ENCODE data around the gene ADAMTS18.
"Not testable (repeated sequence)": the region's sequence is repeated elsewhere in the genome, so short reads cannot be mapped to it uniquely, and the experiment has no call there.

The ADAMTS18 gene, protein sequence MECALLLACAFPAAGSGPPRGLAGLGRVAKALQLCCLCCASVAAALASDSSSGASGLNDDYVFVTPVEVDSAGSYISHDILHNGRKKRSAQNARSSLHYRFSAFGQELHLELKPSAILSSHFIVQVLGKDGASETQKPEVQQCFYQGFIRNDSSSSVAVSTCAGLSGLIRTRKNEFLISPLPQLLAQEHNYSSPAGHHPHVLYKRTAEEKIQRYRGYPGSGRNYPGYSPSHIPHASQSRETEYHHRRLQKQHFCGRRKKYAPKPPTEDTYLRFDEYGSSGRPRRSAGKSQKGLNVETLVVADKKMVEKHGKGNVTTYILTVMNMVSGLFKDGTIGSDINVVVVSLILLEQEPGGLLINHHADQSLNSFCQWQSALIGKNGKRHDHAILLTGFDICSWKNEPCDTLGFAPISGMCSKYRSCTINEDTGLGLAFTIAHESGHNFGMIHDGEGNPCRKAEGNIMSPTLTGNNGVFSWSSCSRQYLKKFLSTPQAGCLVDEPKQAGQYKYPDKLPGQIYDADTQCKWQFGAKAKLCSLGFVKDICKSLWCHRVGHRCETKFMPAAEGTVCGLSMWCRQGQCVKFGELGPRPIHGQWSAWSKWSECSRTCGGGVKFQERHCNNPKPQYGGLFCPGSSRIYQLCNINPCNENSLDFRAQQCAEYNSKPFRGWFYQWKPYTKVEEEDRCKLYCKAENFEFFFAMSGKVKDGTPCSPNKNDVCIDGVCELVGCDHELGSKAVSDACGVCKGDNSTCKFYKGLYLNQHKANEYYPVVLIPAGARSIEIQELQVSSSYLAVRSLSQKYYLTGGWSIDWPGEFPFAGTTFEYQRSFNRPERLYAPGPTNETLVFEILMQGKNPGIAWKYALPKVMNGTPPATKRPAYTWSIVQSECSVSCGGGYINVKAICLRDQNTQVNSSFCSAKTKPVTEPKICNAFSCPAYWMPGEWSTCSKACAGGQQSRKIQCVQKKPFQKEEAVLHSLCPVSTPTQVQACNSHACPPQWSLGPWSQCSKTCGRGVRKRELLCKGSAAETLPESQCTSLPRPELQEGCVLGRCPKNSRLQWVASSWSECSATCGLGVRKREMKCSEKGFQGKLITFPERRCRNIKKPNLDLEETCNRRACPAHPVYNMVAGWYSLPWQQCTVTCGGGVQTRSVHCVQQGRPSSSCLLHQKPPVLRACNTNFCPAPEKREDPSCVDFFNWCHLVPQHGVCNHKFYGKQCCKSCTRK (N-terminal part only)

DNA sequence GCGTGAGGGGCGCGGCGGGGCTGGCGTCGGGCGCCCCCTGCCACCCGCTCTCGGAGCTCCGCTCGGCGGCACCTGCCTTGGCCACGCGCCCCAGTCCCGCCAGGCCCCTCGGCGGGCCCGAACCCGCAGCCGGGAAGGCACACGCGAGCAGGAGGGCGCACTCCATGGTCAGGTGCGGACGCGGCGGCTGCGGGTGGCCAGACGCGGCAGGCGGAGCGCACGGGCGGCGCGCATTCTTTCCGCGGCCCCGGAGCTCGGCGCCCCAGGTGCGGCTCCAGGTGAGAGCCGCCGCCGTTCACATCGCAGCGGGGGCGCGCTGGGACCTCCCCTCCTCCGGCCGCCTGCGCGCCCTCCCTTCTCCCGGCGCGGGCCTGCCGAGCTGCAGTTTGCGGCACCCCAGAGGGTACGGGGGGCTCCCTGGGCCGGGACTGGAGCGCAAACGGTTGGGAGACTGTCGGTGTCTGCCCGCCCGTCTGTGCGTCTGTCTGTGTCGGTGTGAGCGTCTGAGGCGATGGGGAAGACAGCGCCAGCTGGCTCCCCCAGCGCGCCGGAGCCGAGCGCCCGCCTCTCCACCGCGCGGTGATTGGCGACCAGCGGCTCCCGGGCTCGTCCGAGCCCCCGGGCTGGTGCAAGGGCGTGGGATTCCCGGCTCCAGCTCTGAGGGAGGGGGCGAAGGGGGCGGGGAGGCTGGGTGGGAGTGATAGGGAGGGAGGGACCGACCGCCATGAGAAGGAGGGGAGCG lies at the start of gene ADAMTS18:
ADAMTS18 (minus strand) TSS at position 505 of the 742 bp plus-strand sequence; CDS start at position 166, 339 bp downstream.
- DNase-seq (ENCODE audit: low read depth in 3 of 3), result no peak

DNA sequence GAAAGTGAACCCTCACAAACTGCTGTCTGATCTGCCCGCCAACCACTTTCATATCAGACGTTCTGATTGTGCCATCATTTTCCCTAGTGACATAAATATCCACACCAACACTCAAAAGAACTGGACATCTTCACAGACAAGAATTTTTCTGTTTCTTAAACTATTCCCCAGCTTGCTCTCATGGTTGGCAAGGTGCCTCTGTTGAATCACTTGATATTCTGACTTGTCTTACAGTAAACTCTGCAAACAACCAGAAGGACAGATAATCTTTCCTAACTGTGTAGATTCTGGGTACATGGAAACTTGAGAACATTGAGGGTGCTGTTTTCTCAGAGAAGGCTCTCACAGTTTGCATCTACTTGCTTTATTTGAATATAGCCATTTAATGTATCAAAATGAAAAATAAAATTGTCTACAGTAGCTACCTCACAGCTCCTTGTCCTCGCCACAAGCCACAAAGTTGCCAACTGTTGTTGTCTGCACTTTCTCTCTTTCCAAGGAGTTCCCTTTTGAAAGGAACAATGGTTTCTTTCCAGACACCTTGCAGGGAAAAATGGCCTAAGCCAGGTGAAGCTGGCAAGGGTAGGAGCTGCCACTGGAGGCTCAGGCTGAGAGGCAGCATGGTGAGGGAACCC lies 46.0 kb upstream of the ADAMTS18 start:
- DNase-seq (ENCODE audit: low read depth in 3 of 3), result no peak

DNA sequence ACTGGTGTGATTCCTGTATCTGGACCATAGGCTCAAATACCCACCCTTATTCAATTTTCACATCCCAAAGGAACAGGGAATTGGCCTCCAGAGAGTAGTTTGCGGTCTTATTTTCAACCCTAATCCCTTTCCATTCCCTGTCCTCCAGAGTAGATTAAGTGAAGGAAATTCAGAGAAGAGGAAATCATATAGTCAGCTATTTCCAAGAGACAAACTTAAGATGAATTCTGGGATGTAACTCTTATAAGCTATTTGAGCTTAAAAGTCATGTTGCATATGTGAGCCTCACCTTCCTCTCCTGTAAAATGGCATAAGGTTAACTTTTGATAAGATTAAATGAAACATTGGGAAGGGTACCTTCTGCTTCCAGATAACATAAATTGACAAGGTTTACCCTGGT lies 37.4 kb upstream of the ADAMTS18 start:
- DNase-seq (ENCODE audit: low read depth in 3 of 3), result no peak

DNA sequence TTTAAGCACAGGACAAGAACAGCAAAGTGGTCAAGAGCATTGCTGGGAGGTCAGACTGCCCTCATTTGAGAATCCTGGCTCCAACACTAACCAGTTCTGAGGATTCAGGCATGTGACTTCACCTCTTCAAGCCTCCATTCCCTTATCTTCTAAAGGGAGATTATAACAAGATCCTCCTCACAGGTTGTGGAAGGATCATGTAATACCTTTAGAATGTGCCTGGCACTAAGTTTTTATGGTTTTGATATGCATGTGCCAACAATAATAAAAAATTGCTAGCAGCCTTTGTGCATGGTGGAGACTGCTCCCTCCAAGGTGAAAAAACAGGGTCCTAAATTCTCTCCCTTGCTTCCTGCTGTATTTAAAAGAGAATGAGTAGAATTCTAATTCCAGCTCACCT lies 36.0 kb upstream of the ADAMTS18 start:
- no peak for DNase-seq (ENCODE audit: low read depth in 3 of 3)

DNA sequence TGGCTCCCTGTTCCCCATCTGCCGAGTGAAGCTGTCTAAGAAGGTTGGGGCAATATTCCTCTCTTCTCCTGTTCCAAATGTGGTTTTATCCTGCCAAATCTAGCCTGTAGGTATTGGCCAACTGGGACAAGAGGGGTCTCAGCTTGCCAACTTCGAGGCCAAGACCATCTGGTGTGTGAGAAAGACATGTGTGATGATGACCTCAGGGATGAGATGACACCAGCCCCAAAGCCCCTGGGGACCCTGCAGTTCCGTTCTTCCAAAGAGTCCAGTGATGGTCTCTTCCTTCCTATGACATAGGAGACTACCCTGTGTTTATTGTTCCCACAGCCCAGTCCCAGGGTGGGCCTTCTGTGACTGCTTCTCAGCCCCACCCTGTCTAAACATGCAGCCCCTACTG lies 34.8 kb upstream of the ADAMTS18 start:
- DNase-seq (ENCODE audit: low read depth in 3 of 3), result no peak

DNA sequence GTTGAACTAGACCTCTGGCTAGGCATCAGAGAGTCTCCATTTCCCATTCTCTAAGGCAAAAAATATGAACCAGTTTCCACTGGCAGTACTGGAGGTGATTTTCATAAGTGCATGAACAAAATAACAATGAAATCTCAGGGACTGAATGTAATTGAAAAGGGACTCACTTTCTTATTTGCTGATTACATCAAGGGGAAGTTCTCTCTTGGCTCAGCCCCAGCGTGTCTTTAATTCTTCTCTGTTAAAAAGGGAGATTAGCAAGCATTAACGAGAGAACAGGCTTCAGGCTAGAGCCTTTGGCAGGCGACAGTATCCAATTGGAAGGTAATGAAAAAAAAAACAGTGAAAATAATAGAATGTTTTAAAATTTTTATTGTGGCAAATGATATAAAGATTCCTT lies 34.0 kb upstream of the ADAMTS18 start:
- no peak for DNase-seq (ENCODE audit: low read depth in 3 of 3)

DNA sequence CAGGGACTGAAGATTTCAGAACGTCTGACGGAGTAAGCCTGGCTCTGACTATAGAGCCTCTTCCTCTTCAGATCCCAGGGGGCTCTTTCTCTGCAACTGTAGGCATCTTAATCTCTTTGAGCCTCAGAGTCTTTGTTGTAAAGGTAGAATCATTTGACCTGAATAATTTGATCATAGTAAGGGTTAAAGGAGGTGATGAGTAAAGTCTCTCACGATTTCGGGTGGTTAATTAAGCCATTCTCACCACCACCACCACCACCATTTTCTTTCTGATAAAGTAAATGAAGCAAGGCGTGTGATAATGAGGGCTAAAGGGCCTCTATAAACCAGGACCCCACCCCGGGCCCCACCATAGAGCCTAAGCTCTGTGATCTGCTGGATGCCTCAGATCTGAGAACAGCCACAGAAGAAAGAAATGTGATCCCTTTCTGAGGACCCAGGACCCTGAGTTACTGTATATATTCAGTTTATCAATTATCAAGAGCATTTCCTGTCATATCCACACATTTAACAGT lies 33.0 kb upstream of the ADAMTS18 start:
- no peak for DNase-seq (ENCODE audit: low read depth in 3 of 3)

DNA sequence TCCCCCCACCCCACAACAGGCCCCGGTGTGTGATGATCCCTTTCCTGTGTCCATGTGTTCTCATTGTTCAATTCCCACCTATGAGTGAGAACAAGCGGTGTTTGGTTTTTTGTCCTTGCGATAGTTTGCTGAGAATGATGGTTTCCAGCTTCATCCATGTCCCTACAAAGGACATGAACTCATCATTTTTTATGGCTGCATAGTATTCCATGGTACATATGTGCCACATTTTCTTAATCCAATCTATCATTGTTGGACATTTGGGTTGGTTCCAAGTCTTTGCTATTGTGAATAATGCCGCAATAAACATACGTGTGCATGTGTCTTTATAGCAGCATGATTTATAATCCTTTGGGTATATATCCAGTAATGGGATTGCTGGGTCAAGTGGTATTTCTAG lies 28.8 kb upstream of the ADAMTS18 start:
- DNase-seq (ENCODE audit: low read depth in 3 of 3), result not testable (repeated sequence)

DNA sequence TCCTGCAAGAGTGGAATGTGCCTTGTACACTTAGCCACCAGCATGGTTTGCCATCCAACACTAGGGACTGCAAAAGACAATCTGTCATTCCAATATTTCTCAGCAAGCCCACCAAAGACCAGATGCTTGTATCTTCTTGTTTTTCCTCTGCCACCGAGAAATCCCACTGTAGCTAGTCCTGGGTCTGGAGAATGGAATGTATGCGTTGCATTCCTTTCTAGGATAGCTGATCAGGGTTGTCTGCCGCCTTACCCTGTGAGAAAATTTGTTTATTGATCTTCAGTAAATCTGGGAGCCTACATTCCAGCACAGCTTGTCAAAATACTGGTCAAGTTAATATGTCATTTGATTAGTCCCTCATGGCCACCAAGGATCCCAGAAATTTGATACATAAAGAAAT lies 28.1 kb upstream of the ADAMTS18 start:
- DNase-seq (ENCODE audit: low read depth in 3 of 3), result no peak

DNA sequence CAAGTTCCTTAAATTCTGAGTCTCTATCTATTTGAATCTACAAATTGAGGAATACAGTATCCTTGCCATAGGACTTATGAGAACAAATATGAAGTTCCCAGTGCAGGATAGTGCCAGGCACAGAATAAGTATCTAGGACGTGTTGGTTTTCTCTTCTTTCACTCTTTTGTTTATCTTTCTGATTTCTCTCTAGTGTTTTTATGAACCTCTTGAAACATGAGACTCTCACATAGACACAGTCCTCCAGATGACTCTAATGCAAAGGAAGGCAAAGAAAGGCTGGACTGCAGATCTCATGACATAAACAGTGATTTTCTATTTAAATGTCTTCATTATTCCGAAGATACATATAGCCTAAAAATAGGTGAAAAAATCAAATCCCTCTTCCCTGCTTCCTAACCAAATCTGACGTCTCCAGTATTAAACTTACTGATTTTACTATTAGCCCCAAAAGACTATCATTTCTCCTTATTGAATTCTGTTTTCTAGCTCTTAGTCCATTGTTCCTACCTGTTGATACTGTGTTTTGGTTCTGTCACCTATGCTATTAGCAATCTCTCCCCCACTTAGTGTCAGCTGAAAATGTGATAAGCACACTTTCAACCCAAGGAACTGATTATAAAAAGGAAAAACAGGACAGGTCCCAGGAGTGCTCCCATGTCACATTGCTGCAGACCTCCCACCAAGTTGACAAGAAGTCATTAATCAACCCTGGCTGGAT lies 24.9 kb upstream of the ADAMTS18 start:
- DNase-seq (ENCODE audit: low read depth in 3 of 3), result no peak

DNA sequence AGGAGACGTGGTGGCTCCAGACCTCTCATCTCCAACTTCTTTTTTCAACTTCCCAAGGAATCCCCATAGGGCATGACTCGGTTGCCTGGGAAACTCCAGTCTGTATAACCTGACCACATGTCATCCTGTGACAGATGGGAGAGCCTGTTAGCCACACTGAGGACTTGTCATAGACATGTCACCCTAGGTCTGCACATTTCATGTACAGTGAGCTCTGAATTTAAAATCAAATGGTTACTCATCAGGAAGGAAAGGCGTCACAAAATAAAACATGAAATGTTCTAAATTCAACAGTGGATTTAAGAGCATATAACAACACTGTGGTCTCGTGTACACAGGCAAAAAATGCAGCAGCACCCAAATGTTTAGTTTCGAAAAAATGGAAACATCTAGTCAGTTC lies 22.2 kb upstream of the ADAMTS18 start:
- no peak for DNase-seq (ENCODE audit: low read depth in 3 of 3)

DNA sequence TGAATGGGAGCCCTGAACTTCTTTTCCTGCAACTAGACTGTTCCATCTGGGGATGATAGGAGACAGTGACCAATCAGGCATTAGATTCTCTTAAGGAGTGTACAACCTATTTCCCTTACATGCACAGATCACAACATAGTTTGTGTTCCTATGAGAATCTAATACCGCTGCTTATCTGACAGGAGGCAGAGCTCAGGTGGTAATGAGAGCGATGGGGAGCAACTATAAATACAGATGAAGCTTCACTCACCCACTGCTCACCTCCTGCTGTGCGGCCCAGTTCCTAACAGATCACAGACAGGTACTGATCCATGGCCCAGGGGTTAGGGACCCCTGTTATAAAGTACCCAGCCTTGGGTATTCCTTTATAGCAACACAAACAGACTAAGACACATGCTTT lies 17.4 kb upstream of the ADAMTS18 start:
- no peak for DNase-seq (ENCODE audit: low read depth in 3 of 3)

DNA sequence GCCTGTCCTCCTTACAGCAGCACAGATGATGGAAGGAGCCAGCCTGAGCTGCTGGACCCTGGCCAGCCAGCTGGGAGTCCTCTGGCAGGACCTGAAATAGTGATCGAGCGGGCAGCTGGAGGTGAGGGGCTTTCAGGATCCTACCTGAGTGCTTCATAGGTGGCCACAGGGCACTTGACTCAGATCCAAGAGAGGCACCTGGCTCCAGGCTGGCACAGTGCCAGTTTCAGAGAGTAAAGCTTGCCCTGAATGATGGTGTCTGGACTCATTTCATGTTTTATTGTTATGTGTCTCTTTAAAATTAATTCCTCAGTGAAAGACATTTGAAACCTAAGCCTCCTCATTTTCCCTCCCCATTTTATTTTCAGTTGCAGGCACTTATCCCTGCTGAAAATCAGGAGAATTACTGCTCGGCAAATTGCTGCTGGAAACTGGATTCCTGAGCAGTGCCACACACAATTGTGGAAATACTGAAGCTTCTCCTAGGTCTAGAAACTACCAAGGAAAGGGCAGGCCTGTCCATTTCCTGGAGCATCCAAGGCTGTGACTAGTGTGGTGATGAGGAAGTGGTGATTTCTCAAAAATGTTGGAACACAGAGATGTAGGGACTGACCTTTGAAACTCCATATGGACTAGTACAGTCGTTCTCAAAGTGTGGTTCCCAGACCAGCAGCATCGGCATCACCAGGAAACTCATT lies 16.1 kb upstream of the ADAMTS18 start:
- DNase-seq (ENCODE audit: low read depth in 3 of 3), result no peak

DNA sequence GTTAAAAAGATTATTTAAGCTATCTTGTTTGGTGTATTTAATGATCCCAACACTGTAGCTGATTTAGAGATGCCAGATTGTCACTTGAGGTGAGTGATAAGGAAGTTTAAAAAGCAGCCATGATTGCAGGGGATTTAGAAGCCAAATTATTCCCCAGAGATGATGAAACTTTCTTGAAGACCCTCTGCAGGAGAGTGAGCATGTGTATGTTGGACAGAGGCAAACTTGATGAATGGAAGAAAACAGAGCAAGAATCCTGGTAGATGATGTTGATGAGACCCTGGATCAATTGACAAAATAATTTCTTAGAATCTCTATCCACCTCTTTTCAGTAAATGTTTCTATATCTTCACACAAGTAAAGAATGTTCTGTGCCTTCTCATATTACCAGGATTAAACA lies 14.4 kb upstream of the ADAMTS18 start:
- no peak for DNase-seq (ENCODE audit: low read depth in 3 of 3)

DNA sequence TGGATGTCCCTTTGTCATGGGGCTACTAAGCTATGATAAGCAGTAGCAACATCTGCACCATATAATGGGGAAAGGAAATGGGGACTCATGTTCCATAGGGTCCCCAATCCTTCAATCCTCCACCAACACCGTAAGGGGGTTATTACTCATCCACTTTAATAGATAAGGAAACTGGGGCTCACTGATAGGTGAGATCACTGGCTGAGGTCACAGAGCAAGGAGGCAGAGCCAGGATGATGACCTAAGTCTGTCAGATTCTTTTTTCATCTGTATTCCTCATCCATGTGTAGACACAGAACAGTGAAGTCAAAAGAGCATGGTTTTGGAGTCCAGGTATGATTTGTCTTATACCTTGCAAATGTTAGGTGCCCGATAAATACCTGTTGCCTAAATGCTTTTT lies 10.5 kb upstream of the ADAMTS18 start:
- DNase-seq (ENCODE audit: low read depth in 3 of 3), result no peak

DNA sequence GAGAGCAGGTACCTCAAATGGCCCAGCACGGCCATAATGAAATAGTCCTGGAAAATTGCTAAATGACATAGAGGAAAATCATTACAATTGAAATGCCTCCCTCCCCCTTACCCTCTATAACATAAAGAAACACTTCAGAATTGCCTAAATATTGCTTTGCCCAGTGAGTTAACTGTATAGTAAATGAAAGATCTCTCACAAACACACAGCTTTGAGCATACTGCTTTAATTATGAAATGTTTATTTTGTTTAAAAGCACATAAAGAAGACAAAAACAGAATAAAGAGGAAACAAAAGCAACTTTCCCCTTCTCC lies 9.3 kb upstream of the ADAMTS18 start:
- no peak for DNase-seq (ENCODE audit: low read depth in 3 of 3)

DNA sequence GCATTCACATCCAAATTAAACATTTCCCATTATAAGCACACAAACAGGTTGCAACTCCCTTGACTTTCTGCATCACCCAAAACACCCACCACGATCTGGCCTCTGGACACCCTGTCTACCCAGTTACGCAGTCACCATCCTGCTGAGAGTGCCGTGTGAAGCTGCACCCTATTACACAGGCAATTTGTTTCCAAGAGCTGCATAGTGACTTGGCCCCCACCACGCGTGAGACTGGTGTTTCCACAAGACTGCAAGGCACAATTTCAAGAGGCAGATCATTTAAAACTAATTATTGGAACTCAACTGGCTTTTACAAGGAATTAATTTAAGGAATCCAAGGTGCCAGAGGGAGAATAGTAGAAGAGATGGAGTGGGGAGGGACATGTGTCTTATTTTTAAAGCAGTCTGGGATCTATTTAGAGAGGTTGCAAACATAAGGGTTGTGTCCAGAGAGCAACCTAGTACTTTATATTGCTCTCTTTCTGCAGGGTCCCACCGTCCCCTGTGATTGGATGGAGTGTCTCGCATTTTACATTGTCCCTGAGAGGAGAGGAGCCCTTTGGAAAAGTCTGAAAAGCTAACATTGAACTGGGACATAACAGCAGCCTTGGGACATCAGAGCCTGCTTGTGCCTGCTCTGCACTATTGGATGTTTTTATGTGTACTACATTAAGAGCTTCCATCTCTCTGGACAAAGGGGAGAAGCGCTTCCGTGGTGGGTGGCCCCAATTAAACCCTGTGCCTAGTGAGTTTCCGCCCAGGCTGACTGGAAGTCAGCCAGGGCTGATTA lies 8.7 kb upstream of the ADAMTS18 start:
- DNase-seq (ENCODE audit: low read depth in 3 of 3), result no peak

DNA sequence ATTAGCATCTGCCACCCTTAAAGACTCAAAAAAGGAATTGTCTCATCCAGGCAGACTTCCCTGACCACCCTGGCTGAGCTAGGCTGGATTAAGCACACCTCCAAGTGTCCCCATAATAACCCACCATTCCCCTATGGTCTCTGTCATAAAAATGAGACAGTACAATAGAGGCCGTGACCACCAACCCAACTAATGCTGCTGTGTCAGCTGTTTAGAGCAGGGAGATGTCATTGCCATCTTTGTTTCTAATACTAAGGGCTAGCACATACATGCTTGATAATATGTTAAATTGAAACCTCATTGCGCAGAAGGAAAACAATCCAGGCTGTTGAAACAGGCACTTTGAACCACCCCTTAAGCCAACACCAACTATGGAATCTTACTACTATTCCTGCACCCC lies 7.2 kb upstream of the ADAMTS18 start:
- no peak for DNase-seq (ENCODE audit: low read depth in 3 of 3)

DNA sequence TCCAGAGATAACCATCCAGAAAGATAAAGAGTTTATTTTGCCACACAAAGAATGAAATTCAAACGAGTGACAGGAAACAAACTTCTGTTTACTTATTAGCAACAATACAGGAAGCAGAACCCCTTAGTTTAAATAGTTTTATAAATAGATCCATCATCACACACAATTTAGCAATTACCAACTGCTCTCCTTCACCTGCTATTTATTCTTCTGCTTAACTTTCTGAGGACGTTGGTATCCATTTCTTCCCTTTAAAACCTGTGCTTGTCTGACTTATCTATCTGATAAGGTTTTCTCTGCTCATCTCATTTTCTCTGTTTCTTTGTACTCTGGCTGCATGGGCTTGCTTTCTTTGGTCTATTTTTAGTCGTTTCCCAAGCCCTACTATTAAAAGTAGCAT lies 4.3 kb upstream of the ADAMTS18 start:
- no peak for DNase-seq (ENCODE audit: low read depth in 3 of 3)
